Osteoblast (primary cell): ENCODE data around the gene UBL4B. TPM values are rescaled to one million over a fixed set of nuclear protein-coding genes. Genes with fewer than 3 reads are reported as not detected.

Experiments
- DNase-seq: peaks from one replicate; pipeline ENCODE4 v3.0.0; 2011; ENCODE audit warnings: low spot score, mixed read lengths; ENCODE audit not compliant: insufficient read length; ENCODE audit errors: missing footprints
- H2AFZ ChIP-seq: 2 replicates; pipeline ENCODE4 v1.6.0; 2011; ENCODE audit warnings: mild to moderate bottlenecking, low read length
- H3K27ac ChIP-seq: 2 replicates; pipeline ENCODE4 v1.5.1; 2011; ENCODE audit warnings: mild to moderate bottlenecking, low read depth, low read length, moderate library complexity
- H3K27me3 ChIP-seq: 2 replicates; pipeline ENCODE4 v1.6.0; 2012; ENCODE audit warnings: mild to moderate bottlenecking, control low read depth, inconsistent platforms, low read length, moderate library complexity; ENCODE audit not compliant: insufficient read depth
- H3K36me3 ChIP-seq: 2 replicates; pipeline ENCODE4 v1.5.1; 2011; ENCODE audit warnings: mild to moderate bottlenecking, low read length, control low read depth, moderate library complexity; ENCODE audit not compliant: insufficient read depth
- H3K4me1 ChIP-seq: 2 replicates; pipeline ENCODE4 v1.5.1; 2011; ENCODE audit warnings: mild to moderate bottlenecking, low read length, control low read depth, moderate library complexity; ENCODE audit not compliant: insufficient read depth
- H3K4me2 ChIP-seq: 2 replicates; pipeline ENCODE4 v1.6.0; 2011; ENCODE audit warnings: mild to moderate bottlenecking, low read length; ENCODE audit not compliant: insufficient read depth
- H3K4me3 ChIP-seq: fragments of 200-600 bp; sonication (generic); 3 replicates; pipeline ENCODE4 v1.5.1; 2012; ENCODE audit warnings: mild to moderate bottlenecking, low read length, inconsistent platforms; ENCODE audit not compliant: insufficient read depth
- H3K79me2 ChIP-seq: 2 replicates; pipeline ENCODE4 v1.6.0; 2012; ENCODE audit warnings: mild to moderate bottlenecking, low read length, control low read depth, inconsistent platforms; ENCODE audit not compliant: insufficient read depth
- H3K9me3 ChIP-seq: 2 replicates; pipeline ENCODE4 v1.5.1; 2011; ENCODE audit warnings: low read depth, low read length, control low read depth
- H4K20me1 ChIP-seq: 2 replicates; pipeline ENCODE4 v1.6.0; 2012; ENCODE audit warnings: mild to moderate bottlenecking, low read length, control low read depth; ENCODE audit not compliant: insufficient read depth
- total RNA-seq: library from RNA; depleted of rRNA; stranded (reverse); fragments of >200 nt; gene quantifications from 2 replicates; pipeline ENCODE4 v1.2.3, GENCODE V29; 2012
- TF ChIP-seq, protein P1 (sequence below): IDR thresholded peaks from 2 replicates; pipeline ENCODE4 v1.5.1; 2011; ENCODE audit warnings: mild to moderate bottlenecking, low read depth, low read length, moderate library complexity; ENCODE audit errors: extremely low read depth

The UBL4B gene
- total RNA-seq, 1 donor = 1.1 TPM

- Histone ChIP-seq H3K4me3 (no peak overlapping the region), H3K36me3 (no peaks in the 10 kb centered on the region), H3K9me3 (no peaks in the 10 kb centered on the region), H3K79me2 (no peaks in the 10 kb centered on the region), H3K4me2 (no peak overlapping the region), H2AFZ (no peak overlapping the region), H3K4me1 (no peaks in the 10 kb centered on the region), H3K27me3 (peaks cover 73% of the 10 kb centered on the region), H4K20me1 (peaks cover 4% of the 10 kb centered on the region), H3K27ac (no peak overlapping the region)
- DNase-seq = peak; percentile 86
- TF ChIP-seq, protein P1, sequence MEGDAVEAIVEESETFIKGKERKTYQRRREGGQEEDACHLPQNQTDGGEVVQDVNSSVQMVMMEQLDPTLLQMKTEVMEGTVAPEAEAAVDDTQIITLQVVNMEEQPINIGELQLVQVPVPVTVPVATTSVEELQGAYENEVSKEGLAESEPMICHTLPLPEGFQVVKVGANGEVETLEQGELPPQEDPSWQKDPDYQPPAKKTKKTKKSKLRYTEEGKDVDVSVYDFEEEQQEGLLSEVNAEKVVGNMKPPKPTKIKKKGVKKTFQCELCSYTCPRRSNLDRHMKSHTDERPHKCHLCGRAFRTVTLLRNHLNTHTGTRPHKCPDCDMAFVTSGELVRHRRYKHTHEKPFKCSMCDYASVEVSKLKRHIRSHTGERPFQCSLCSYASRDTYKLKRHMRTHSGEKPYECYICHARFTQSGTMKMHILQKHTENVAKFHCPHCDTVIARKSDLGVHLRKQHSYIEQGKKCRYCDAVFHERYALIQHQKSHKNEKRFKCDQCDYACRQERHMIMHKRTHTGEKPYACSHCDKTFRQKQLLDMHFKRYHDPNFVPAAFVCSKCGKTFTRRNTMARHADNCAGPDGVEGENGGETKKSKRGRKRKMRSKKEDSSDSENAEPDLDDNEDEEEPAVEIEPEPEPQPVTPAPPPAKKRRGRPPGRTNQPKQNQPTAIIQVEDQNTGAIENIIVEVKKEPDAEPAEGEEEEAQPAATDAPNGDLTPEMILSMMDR = no peak
Measured at GRCh38 chr1:110069404-110070281, 42.6 kb upstream of the UBL4B start.

DNA sequence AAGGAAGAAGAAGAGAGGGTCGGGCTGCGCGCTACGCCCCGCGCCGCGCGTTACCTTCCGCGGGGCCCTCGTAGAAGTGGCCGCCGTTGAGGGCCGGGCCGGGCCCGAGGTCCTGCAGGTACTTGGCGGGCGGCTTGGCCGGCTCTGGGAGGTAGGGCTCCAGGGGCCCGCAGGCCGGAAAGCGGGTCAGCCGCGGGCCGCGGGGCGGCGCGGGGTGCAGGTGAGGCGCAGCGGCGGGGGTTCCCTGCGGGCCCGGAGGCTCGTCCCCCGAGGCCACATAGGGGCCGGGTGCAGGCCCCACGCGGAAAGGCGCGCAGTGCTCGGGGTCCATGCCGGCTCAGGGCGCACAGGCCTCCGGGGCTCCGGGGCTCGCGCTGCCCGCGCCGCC, 42.0 kb upstream of the UBL4B start:
- Histone ChIP-seq H3K36me3 (no peaks in the 10 kb centered on the region), H4K20me1 (peaks cover 4% of the 10 kb centered on the region), H3K9me3 (no peaks in the 10 kb centered on the region), H3K79me2 (no peaks in the 10 kb centered on the region), H3K27ac (no peak overlapping the region), H3K4me2 (no peak overlapping the region), H3K4me3 (no peak overlapping the region), H3K4me1 (no peaks in the 10 kb centered on the region), H2AFZ (no peak overlapping the region), H3K27me3 (peaks cover 73% of the 10 kb centered on the region)
- TF ChIP-seq, protein P1 = no peak
- DNase-seq = peak; percentile 80

DNA sequence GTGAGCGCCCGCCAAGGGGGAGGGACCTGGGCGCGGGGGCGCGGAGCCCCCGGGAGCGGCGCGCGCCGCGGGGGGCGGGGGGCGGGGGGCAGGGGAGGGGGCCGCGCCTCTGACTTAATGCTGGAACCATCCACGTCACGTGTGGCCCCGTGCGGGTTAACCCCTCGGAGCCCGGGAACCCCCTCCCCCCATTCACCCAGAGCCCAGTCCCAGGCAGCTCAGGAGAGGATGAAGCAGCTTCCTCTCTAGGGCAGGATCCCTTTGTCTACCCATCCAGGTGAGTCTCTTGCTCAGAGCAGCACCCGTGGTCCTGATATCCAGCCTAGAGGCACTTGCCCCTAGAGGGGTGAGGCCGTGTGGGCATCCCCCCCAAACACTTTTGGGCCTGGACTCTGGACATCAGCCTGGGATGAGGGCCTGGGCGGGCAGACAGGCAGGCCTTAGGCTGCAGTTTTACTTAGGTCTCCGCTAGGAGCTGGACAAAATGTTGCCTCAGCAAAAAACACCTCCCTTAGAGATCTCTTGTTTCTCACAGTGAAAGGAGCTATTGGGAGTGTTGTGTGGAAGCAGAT, 41.5 kb upstream of the UBL4B start, which contains the start of gene ALX3:
TSS of gene ALX3 (minus strand) at position 2 of the 572 bp plus-strand sequence. CDS start 60 bp downstream, outside the sequence.
- no peaks in the 10 kb centered on the region for H3K4me1 ChIP-seq
- no peaks in the 10 kb centered on the region for H3K9me3 ChIP-seq
- peaks cover 4% of the 10 kb centered on the region for H4K20me1 ChIP-seq
- peak; percentile 89 for DNase-seq
- H3K27me3 ChIP-seq = peaks cover 73% of the 10 kb centered on the region
- no peak within 1 kb of the TSS for H3K27ac ChIP-seq
- H3K79me2 ChIP-seq = no peaks in the 10 kb centered on the region
- no peak within 1 kb of the TSS for H3K4me2 ChIP-seq
- no peak within 1 kb of the TSS for H2AFZ ChIP-seq
- no peaks in the 10 kb centered on the region for H3K36me3 ChIP-seq
- H3K4me3 ChIP-seq = no peak within 1 kb of the TSS
- TF ChIP-seq, protein P1 = no peak

DNA sequence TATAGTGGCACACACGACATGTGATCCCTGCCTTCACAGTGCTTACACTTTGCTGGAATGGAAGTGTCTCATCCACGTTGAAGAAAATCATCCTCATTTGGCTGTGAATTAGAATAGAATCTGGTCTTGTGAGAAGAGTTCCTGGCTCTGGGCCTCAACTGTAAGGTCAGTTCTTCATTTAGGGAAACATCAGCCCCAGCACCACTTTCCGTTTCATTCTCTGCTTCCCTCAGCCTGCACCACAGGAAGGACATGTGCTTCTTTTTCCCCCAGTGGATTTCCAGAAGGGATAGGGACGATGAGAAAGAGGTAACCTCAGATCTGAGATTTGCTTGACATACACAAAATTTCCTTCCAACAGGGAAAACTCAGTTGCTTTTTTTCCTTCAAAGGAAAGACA, 38.1 kb upstream of the UBL4B start:
- Histone ChIP-seq H3K4me3 (no peak overlapping the region), H3K9me3 (no peaks in the 10 kb centered on the region), H4K20me1 (peaks cover 4% of the 10 kb centered on the region), H3K4me2 (no peak overlapping the region), H3K79me2 (no peaks in the 10 kb centered on the region), H3K27me3 (peaks cover 49% of the 10 kb centered on the region), H3K4me1 (no peaks in the 10 kb centered on the region), H3K27ac (no peak overlapping the region), H2AFZ (no peak overlapping the region), H3K36me3 (no peaks in the 10 kb centered on the region)
- DNase-seq = no peak
- TF ChIP-seq, protein P1 = no peak
